GM06990 (cell line): ENCODE measurements around the gene PRPS2.

Source experiments
- DNase-seq: peaks from one replicate; pipeline ENCODE4 v3.0.0-alpha.2; 2011; ENCODE audit not compliant: insufficient read length; ENCODE audit errors: extremely low read depth
- H3K27me3 ChIP-seq: replicated peaks from 2 replicates; pipeline ENCODE4 v1.6.0; 2011; ENCODE audit warnings: low read length; ENCODE audit not compliant: control insufficient read depth, insufficient read depth
- H3K36me3 ChIP-seq: 2 replicates; pipeline ENCODE4 v1.5.1; 2011; ENCODE audit warnings: low read length; ENCODE audit not compliant: control insufficient read depth, insufficient read depth
- H3K4me3 ChIP-seq: replicated peaks from 2 replicates; pipeline ENCODE4 v1.5.1; 2011; ENCODE audit warnings: low read depth, mild to moderate bottlenecking, control low read depth, low read length
- CTCF ChIP-seq: IDR thresholded peaks from 2 replicates; pipeline ENCODE4 v1.5.1; 2011; ENCODE audit warnings: low read length, control low read depth, mild to moderate bottlenecking, inconsistent platforms; ENCODE audit not compliant: insufficient read depth, poor library complexity, severe bottlenecking

The PRPS2 gene

GRCh38 chrX:12814420-12814819, 23.2 kb downstream of the PRPS2 start:
- Histone ChIP-seq H3K4me3 (no peak overlapping the region), H3K36me3 (peaks cover 3% of the 10 kb centered on the region), H3K27me3 (no peaks in the 10 kb centered on the region)
- peak; percentile 35 for DNase-seq
- TF ChIP-seq CTCF: peak; percentile 63

GRCh38 chrX:12817528-12817927, 26.3 kb downstream of the PRPS2 start:
- Histone ChIP-seq H3K4me3 (no peak overlapping the region), H3K36me3 (peaks cover 3% of the 10 kb centered on the region), H3K27me3 (no peaks in the 10 kb centered on the region)
- DNase-seq: no peak
- no peak for TF ChIP-seq CTCF

GRCh38 chrX:12819222-12819621, 28.0 kb downstream of the PRPS2 start:
- H3K27me3 ChIP-seq: no peaks in the 10 kb centered on the region
- no peak for TF ChIP-seq CTCF
- H3K36me3 ChIP-seq: no peaks in the 10 kb centered on the region; the same call in none of the 2 replicates
- no peak overlapping the region for H3K4me3 ChIP-seq
- DNase-seq: no peak

- DNase-seq: no peak
- no peak overlapping the region for H3K4me3 ChIP-seq
- TF ChIP-seq CTCF: no peak
- H3K36me3 ChIP-seq: no peaks in the 10 kb centered on the region; the same call in 1 of the 2 replicates
- H3K27me3 ChIP-seq: no peaks in the 10 kb centered on the region
Observed at GRCh38 chrX:12820737-12821136, 29.5 kb downstream of the PRPS2 start.

- Histone ChIP-seq H3K36me3 (no peaks in the 10 kb centered on the region), H3K4me3 (no peak overlapping the region), H3K27me3 (no peaks in the 10 kb centered on the region)
- TF ChIP-seq CTCF: no peak
- no peak for DNase-seq
Observed at GRCh38 chrX:12824944-12825343, 33.7 kb downstream of the PRPS2 start.

- TF ChIP-seq CTCF: no peak
- no peaks in the 10 kb centered on the region for H3K27me3 ChIP-seq
- H3K4me3 ChIP-seq: no peak overlapping the region
- no peaks in the 10 kb centered on the region for H3K36me3 ChIP-seq
- no peak for DNase-seq
Observed at GRCh38 chrX:12825801-12826200, 34.6 kb downstream of the PRPS2 start.
